Right lobe of liver (tissue), 4 donors: Measurements from ENCODE around the gene CYP27B1.

Source experiments
- CTCF ChIP-seq, 4 donors: fragments of 200-600 bp in 3 of 4; fragments of 450-650 bp in 1 of 4; IDR thresholded peaks; one replicate each; pipeline versions ENCODE4 v1.5.1 to v1.8.0; 2016 to 2022; ENCODE audit warnings: antibody characterized with exemption in 4 of 4, mild to moderate bottlenecking in 2 of 4
- POLR2A ChIP-seq: fragments of 450-650 bp; IDR thresholded peaks from one replicate; pipeline ENCODE4 v1.6.1; 2017; ENCODE audit warnings: antibody characterized with exemption, mild to moderate bottlenecking
- donor health status: DM: no; HTN: no; CAD: no.
- donor health status: DM: no; HTN: no; CAD: no.
- donor health status: DM: no; HTN: yes; CAD: no.

GRCh38 chr12:57782608-57783465, 16.0 kb upstream of the CYP27B1 start, which contains the start of gene TSFM:
- TF ChIP-seq CTCF (IDR thresholded peaks at IDR 0.05) (peak; percentile 95 to 99 (median 96)), POLR2A (peak; percentile 54)
